HG03159 (cell line): ENCODE measurements around the gene MBD4.
"Not testable (repeated sequence)": the region's sequence is repeated elsewhere in the genome, so short reads cannot be mapped to it uniquely, and the experiment has no call there.

ENCODE experiments used
- ATAC-seq: cut with Tn5 transposase; IDR thresholded peaks from one replicate; pipeline ENCODE4 v1.9.1; 2021; ENCODE audit warnings: mild to moderate bottlenecking, moderate library complexity; ENCODE audit not compliant: unreplicated experiment

The MBD4 gene

DNA sequence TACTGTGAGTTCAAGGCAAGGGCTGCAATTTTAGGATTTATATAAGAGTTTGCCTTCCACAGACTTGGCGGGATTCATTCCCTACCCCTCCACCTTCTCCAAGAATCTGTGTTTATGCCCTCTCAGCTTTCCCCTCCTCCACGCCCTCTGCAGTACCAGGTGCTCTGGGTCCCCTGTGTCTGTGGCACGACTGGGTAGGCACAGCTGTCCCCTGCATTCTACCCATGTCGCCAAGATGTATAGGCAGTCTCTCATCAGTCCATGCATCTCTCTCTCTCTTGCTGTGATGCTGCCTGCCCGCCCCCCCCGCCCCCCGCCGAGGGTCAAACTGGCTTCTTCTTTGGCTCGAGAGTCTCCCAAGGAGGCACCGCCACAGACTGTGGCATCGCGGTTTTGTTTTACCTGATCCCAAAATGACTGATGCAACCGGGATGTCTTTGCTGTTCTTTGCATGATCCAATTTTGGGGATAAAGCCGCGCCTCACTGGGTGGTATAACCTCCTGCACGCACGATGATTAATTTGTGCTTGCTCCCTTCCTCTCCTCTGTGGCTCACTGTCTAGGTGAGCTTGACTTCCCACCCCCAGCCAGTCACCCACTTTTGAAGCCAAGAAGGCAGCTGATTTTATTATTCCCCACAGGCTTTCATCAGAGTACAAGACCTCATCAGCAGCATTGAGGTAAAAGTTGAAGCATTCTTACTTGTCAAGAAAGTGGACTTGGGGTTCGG lies 55.0 kb downstream of the MBD4 start:
- no peak for ATAC-seq

DNA sequence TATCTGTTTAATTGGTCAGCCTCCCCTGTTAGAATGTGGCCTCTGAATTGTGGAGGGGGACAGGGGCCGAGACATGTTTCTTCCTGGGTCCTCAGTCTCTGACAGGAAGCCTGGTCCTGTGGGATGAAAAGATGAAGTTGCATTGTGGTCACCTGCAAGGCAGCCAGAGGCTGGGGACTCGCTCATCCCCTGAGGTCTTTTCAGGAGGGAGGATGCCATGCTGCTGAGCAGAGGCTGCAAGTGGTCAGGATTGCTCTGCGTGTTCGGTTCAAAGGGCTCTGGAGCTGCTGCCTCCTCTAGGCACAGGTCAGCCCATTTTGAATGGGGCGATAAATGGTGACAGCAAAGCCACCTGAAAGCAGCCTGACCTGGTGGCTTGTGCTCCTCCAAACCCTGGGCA lies 55.6 kb downstream of the MBD4 start:
- ATAC-seq, result not testable (repeated sequence)

DNA sequence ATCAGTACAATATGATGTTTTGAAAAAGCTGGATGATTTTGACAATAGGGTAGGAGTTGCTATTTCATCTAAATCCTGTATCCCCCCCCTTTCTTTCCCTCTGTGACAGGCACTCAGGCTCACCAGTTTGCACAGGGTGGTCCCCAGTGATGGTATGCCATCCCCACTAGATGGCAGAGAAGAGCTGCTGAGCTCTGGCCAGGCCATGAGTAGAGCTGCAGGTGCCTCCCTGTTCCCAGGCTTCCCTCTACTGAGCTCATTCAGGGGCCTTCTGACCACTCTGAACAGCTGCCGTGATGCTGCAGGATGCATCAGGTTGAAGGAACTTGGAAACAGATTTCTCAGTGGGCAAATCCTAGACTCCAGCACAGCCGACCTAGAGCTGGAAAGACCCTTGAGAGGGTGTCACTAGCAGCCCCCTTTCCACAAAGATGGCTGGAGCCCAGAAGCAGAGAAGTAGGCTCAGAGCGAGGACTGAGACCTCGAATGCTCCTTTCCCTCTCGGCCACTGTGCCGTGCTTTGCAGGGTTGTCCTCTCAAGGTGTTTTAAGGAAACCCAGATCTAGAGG lies 56.4 kb downstream of the MBD4 start:
- ATAC-seq, result peak; percentile 81

DNA sequence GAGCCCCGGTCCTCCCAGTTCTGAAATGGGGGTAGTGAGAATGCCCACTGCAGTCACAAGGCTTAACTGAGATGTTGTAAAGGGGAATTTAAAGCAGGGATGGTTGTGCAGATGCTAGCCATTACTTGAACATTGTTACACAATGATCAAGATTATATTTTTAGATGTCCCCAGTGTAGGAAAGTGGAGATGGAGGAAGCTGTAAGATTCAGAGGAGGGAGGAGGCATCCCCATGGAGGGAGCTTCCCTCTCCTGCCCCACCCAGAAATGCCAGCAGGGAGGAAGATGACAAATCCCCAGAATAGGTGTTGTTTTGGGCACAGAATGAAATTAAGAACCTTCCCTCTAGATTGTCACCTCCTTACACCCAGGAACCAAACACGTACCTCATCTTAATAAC lies 57.4 kb downstream of the MBD4 start:
- ATAC-seq, result no peak
